ENCODE data around the gene STK10. TPM values are rescaled to one million over a fixed set of nuclear protein-coding genes. Genes with fewer than 3 reads are reported as not detected.
A peak's percentile ranks its signal among the peaks of the same experiment; 100 is the strongest.

Gene STK10
- total RNA-seq, 1 donor from 2014 or later = 66.2 TPM

GRCh38 chr5:172002840-172003512, 185.0 kb downstream of the STK10 start:
- Mint-ChIP-seq H3K9me3 (ENCODE audit: unreplicated experiment) (no peaks in the 10 kb centered on the region), H3K4me3 (ENCODE audit: unreplicated experiment) (peak overlapping the region; percentile 29), H3K36me3 (ENCODE audit: unreplicated experiment) (no peaks in the 10 kb centered on the region), H3K27me3 (ENCODE audit: unreplicated experiment) (no peaks in the 10 kb centered on the region), H3K4me1 (ENCODE audit: unreplicated experiment) (peaks cover 58% of the 10 kb centered on the region), H3K27ac (ENCODE audit: unreplicated experiment) (peak overlapping the region; percentile 85)
- TF ChIP-seq CTCF (IDR thresholded peaks at IDR 0.05) = no peak
- DNase-seq (ENCODE audit: extremely low spot score, unreplicated experiment) = no peak

GRCh38 chr5:172002310-172002709, 185.7 kb downstream of the STK10 start:
- no peaks in the 10 kb centered on the region for H3K36me3 Mint-ChIP-seq (ENCODE audit: unreplicated experiment)
- no peaks in the 10 kb centered on the region for H3K9me3 Mint-ChIP-seq (ENCODE audit: unreplicated experiment)
- H3K4me3 Mint-ChIP-seq (ENCODE audit: unreplicated experiment) = no peak overlapping the region
- H3K27ac Mint-ChIP-seq (ENCODE audit: unreplicated experiment) = peak overlapping the region; percentile 20
- DNase-seq (ENCODE audit: extremely low spot score, unreplicated experiment) = no peak
- H3K27me3 Mint-ChIP-seq (ENCODE audit: unreplicated experiment) = no peaks in the 10 kb centered on the region
- peaks cover 56% of the 10 kb centered on the region for H3K4me1 Mint-ChIP-seq (ENCODE audit: unreplicated experiment)
- TF ChIP-seq CTCF (IDR thresholded peaks at IDR 0.05) = peak; percentile 50

- Mint-ChIP-seq H3K9me3 (ENCODE audit: unreplicated experiment) (no peaks in the 10 kb centered on the region), H3K4me1 (ENCODE audit: unreplicated experiment) (peaks cover 54% of the 10 kb centered on the region)
Measured at GRCh38 chr5:171999877-172000276, 188.1 kb downstream of the STK10 start.

GRCh38 chr5:171999100-171999499, 188.9 kb downstream of the STK10 start:
- H3K4me1 Mint-ChIP-seq (ENCODE audit: unreplicated experiment) = peaks cover 46% of the 10 kb centered on the region
- H3K27ac Mint-ChIP-seq (ENCODE audit: unreplicated experiment) = no peak overlapping the region
- H3K9me3 Mint-ChIP-seq (ENCODE audit: unreplicated experiment) = no peaks in the 10 kb centered on the region
- H3K4me3 Mint-ChIP-seq (ENCODE audit: unreplicated experiment) = no peak overlapping the region
- peaks cover 5% of the 10 kb centered on the region for H3K36me3 Mint-ChIP-seq (ENCODE audit: unreplicated experiment)
- no peak for TF ChIP-seq CTCF (IDR thresholded peaks at IDR 0.05)
- no peaks in the 10 kb centered on the region for H3K27me3 Mint-ChIP-seq (ENCODE audit: unreplicated experiment)
- DNase-seq (ENCODE audit: extremely low spot score, unreplicated experiment) = no peak

More at GRCh38 chr5:171999877-172000276, 188.1 kb downstream of the STK10 start:
- H3K27ac Mint-ChIP-seq (ENCODE audit: unreplicated experiment) = no peak overlapping the region
- no peak for TF ChIP-seq CTCF (IDR thresholded peaks at IDR 0.05)
- no peak for DNase-seq (ENCODE audit: extremely low spot score, unreplicated experiment)
- peaks cover 5% of the 10 kb centered on the region for H3K36me3 Mint-ChIP-seq (ENCODE audit: unreplicated experiment)
- H3K4me3 Mint-ChIP-seq (ENCODE audit: unreplicated experiment) = no peak overlapping the region
- H3K27me3 Mint-ChIP-seq (ENCODE audit: unreplicated experiment) = no peaks in the 10 kb centered on the region

- Mint-ChIP-seq H3K27ac (ENCODE audit: unreplicated experiment) (no peak overlapping the region), H3K9me3 (ENCODE audit: unreplicated experiment) (no peaks in the 10 kb centered on the region), H3K4me1 (ENCODE audit: unreplicated experiment) (peaks cover 31% of the 10 kb centered on the region), H3K36me3 (ENCODE audit: unreplicated experiment) (peaks cover 12% of the 10 kb centered on the region), H3K4me3 (ENCODE audit: unreplicated experiment) (no peak overlapping the region), H3K27me3 (ENCODE audit: unreplicated experiment) (no peaks in the 10 kb centered on the region)
- no peak for DNase-seq (ENCODE audit: extremely low spot score, unreplicated experiment)
- no peak for TF ChIP-seq CTCF (IDR thresholded peaks at IDR 0.05)
Measured at GRCh38 chr5:171997011-171997410, 191.0 kb downstream of the STK10 start.
